ENCODE measurements around the gene AFAP1.

- TF ChIP-seq CTCF (conservative IDR thresholded peaks at IDR 0.05; ENCODE audit: low read length) (no peak), EZH2phosphoT487 (IDR thresholded peaks at IDR 0.05; ENCODE audit: borderline replicate concordance) (no peak)
These were observed 34.8 kb upstream of the AFAP1 start for GRCh38 chr4:7974425-7974824.

Measured in Loucy (cell line).